ENCODE data around the gene WDFY4.

GRCh38 chr10:48785796-48786195 lies 101.1 kb downstream of the WDFY4 start:
- TF ChIP-seq CTCF (IDR thresholded peaks at IDR 0.05) = no peak
- TF ChIP-seq REST (IDR thresholded peaks at IDR 0.05; ENCODE audit: low read depth, low read length) = no peak
- TF ChIP-seq RCOR1 (IDR thresholded peaks at IDR 0.05; ENCODE audit: low read length) = no peak
- no peak for TF ChIP-seq RAD21 (IDR thresholded peaks at IDR 0.05; ENCODE audit: low read length)
- no peak for TF ChIP-seq PBX3 (IDR thresholded peaks at IDR 0.05)
- TF ChIP-seq USF2 (IDR thresholded peaks at IDR 0.05; ENCODE audit: borderline replicate concordance, low read depth, low read length) = no peak
- TF ChIP-seq NRF1 (IDR thresholded peaks at IDR 0.05; ENCODE audit: low read depth, low read length) = no peak
- no peak for TF ChIP-seq POLR2AphosphoS5 (IDR thresholded peaks at IDR 0.05; ENCODE audit: low read depth, low read length)
- no peak for TF ChIP-seq EP300 (IDR thresholded peaks at IDR 0.05; ENCODE audit: borderline replicate concordance in 1 of 2, low read depth in 1 of 2, low read length in 1 of 2)
- no peak for TF ChIP-seq TCF12 (IDR thresholded peaks at IDR 0.05)
